ENCODE data around the gene CNTN4.

GRCh38 chr3:2446146-2446545 is 347.5 kb downstream of the CNTN4 start:
- no peak for TF ChIP-seq FOXP4 (CRISPR knock-in tag; IDR thresholded peaks at IDR 0.05)
- TF ChIP-seq, protein P1, sequence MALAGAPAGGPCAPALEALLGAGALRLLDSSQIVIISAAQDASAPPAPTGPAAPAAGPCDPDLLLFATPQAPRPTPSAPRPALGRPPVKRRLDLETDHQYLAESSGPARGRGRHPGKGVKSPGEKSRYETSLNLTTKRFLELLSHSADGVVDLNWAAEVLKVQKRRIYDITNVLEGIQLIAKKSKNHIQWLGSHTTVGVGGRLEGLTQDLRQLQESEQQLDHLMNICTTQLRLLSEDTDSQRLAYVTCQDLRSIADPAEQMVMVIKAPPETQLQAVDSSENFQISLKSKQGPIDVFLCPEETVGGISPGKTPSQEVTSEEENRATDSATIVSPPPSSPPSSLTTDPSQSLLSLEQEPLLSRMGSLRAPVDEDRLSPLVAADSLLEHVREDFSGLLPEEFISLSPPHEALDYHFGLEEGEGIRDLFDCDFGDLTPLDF (CRISPR knock-in tag; IDR thresholded peaks at IDR 0.05), result no peak
